Hepatocyte (in vitro differentiated cells): ENCODE data around the gene SBF2.

Experiments used
- CTCF ChIP-seq: fragments of 200-600 bp; sonication (generic); IDR thresholded peaks from 2 replicates; pipeline ENCODE4 v1.5.1; 2016; ENCODE audit warnings: antibody characterized with exemption, mild to moderate bottlenecking; ENCODE audit not compliant: poor library complexity
- EZH2 ChIP-seq: fragments of 200-600 bp; sonication (generic); IDR thresholded peaks from 2 replicates; pipeline ENCODE4 v1.6.1; 2016; ENCODE audit warnings: antibody characterized with exemption, mild to moderate bottlenecking, borderline replicate concordance
- EZH2phosphoT487 ChIP-seq: fragments of 200-600 bp; sonication (generic); IDR thresholded peaks from one replicate; pipeline ENCODE4 v1.6.1; 2018; ENCODE audit warnings: antibody characterized with exemption, mild to moderate bottlenecking, low read depth, moderate library complexity; ENCODE audit not compliant: unreplicated experiment, severe bottlenecking

GRCh38 chr11:9775398-9775779 lies 518.6 kb downstream of the SBF2 start:
- TF ChIP-seq CTCF (no peak), EZH2phosphoT487 (no peak), EZH2 (no peak)
